H1 (cell line): ENCODE data around the gene SPPL2B. TPM values are rescaled to one million over a fixed set of nuclear protein-coding genes. Genes with fewer than 3 reads are reported as not detected.

Source experiments
- CTCF ChIA-PET: fragments of 300-600 bp; sonication (Branson Sonifier 250); formaldehyde crosslinking; loops from one replicate; lab custom pipeline; 2021; ENCODE audit not compliant: partially characterized antibody; lab: Charles Lee
- POLR2A ChIA-PET: fragments of 300-600 bp; sonication (Branson Sonifier 250); formaldehyde crosslinking; loops from one replicate; lab custom pipeline; 2021; ENCODE audit warnings: inconsistent platforms; ENCODE audit not compliant: partially characterized antibody; lab: Charles Lee
- DNase-seq, 2 experiments: peaks; one replicate each; pipeline versions ENCODE4 v3.0.0 to v3.0.0-alpha.2; 2010 to 2022; ENCODE audit warnings: low spot score in 2 of 2, low read depth in 1 of 2, mixed read lengths in 1 of 2
- FAIRE-seq: peaks from 2 replicates; lab custom pipeline; 2011; peaks lifted over from hg19 to GRCh38; lab: Jason Lieb, UNC
- H2AFZ ChIP-seq: 2 replicates; pipeline ENCODE4 v1.8.1; 2012; ENCODE audit warnings: low read length, inconsistent platforms
- H2AK5ac ChIP-seq: 2 replicates; pipeline ENCODE4 v1.6.1; 2013; ENCODE audit warnings: low read depth, low read length
- H2BK120ac ChIP-seq: replicated peaks from 2 replicates; pipeline ENCODE3; 2013; ENCODE audit warnings: low read depth, low read length, inconsistent platforms
- H2BK12ac ChIP-seq: 2 replicates; pipeline ENCODE4 v1.6.1; 2013; ENCODE audit warnings: low read depth, low read length
- H2BK15ac ChIP-seq: 2 replicates; pipeline ENCODE4 v1.6.1; 2013; ENCODE audit warnings: low read length
- H2BK20ac ChIP-seq: 2 replicates; pipeline ENCODE4 v1.6.1; 2013; ENCODE audit warnings: low read length
- H2BK5ac ChIP-seq: 2 replicates; pipeline ENCODE4 v1.6.1; 2013; ENCODE audit warnings: low read depth, low read length
- H3K14ac ChIP-seq: 2 replicates; pipeline ENCODE4 v1.6.1; 2013; ENCODE audit warnings: inconsistent platforms; ENCODE audit not compliant: insufficient read length
- H3K18ac ChIP-seq: 2 replicates; pipeline ENCODE4 v1.6.1; 2013; ENCODE audit warnings: low read length; ENCODE audit errors: extremely low read depth
- H3K23ac ChIP-seq: 2 replicates; pipeline ENCODE4 v1.6.1; 2013; ENCODE audit warnings: inconsistent platforms; ENCODE audit not compliant: insufficient read length
- H3K23me2 ChIP-seq: 2 replicates; pipeline ENCODE4 v1.6.1; 2013; ENCODE audit warnings: low read depth, low read length
- H3K27ac ChIP-seq: 2 replicates; pipeline ENCODE4 v1.6.1; 2011; ENCODE audit warnings: low read depth, low read length, inconsistent platforms
- H3K27me3 ChIP-seq, 4 experiments: replicated peaks in 1 of 4; 1 replicate in 1 of 4; 2 replicates in 3 of 4; pipeline versions ENCODE4 v1.6.1 to v1.8.1; 2011 to 2013; ENCODE audit warnings: low read length in 3 of 4, mild to moderate bottlenecking in 3 of 4, inconsistent platforms in 2 of 4, mixed read lengths in 2 of 4, moderate library complexity in 1 of 4; ENCODE audit not compliant: control insufficient read depth in 3 of 4, insufficient read depth in 3 of 4; ENCODE audit errors: extremely low read depth in 1 of 4
- H3K36me3 ChIP-seq, 4 experiments: 2 replicates each; pipeline versions ENCODE4 v1.6.1 to v1.8.1; 2011 to 2013; ENCODE audit warnings: mild to moderate bottlenecking in 4 of 4, low read length in 3 of 4, moderate library complexity in 2 of 4, control low read depth in 1 of 4, inconsistent platforms in 1 of 4; ENCODE audit not compliant: insufficient read depth in 4 of 4, control insufficient read depth in 2 of 4
- H3K4ac ChIP-seq: replicated peaks from 2 replicates; pipeline ENCODE3; 2013; ENCODE audit warnings: low read length, low read depth, mixed read lengths, inconsistent platforms; ENCODE audit not compliant: insufficient read length
- H3K4me1 ChIP-seq, 4 experiments: replicated peaks in 1 of 4; 1 replicate in 1 of 4; 2 replicates in 3 of 4; pipeline versions ENCODE4 v1.6.1 to v1.8.1; 2011 to 2013; ENCODE audit warnings: low read length in 3 of 4, inconsistent platforms in 2 of 4, mixed read lengths in 1 of 4; ENCODE audit not compliant: insufficient read depth in 4 of 4, control insufficient read depth in 3 of 4
- H3K4me2 ChIP-seq, 2 experiments: 2 replicates each; pipeline versions ENCODE4 v1.6.1 to v1.8.1; 2011 to 2013; ENCODE audit warnings: low read depth in 2 of 2, low read length in 2 of 2, control low read depth in 1 of 2, inconsistent platforms in 1 of 2, mild to moderate bottlenecking in 1 of 2; ENCODE audit not compliant: insufficient read depth in 1 of 2
- H3K4me3 ChIP-seq, 4 experiments: fragments of 200-600, 300-600 bp in 1 of 4; sonication (generic), shearing (Covaris generic), sonication (Bioruptor Twin) in 1 of 4; 2 replicates each; pipeline versions ENCODE4 v1.5.1 to v1.8.1; 2011 to 2016; ENCODE audit warnings: low read length in 4 of 4, low read depth in 3 of 4, control low read depth in 2 of 4, inconsistent platforms in 2 of 4, mild to moderate bottlenecking in 2 of 4, mixed read lengths in 1 of 4, moderate library complexity in 1 of 4; ENCODE audit not compliant: insufficient read depth in 2 of 4; ENCODE audit errors: extremely low read depth in 1 of 4
- H3K56ac ChIP-seq: replicated peaks from 2 replicates; pipeline ENCODE3; 2013; ENCODE audit warnings: low read depth, mild to moderate bottlenecking, mixed read lengths, low read length, inconsistent platforms; ENCODE audit not compliant: insufficient read length
- H3K79me1 ChIP-seq: 2 replicates; pipeline ENCODE4 v1.6.1; 2013; ENCODE audit warnings: low read depth, low read length, control low read depth
- H3K79me2 ChIP-seq, 2 experiments: 2 replicates each; pipeline versions ENCODE4 v1.6.1 to v1.8.1; 2012 to 2013; ENCODE audit warnings: low read length in 2 of 2, mild to moderate bottlenecking in 2 of 2, inconsistent platforms in 1 of 2; ENCODE audit not compliant: insufficient read depth in 2 of 2, control insufficient read depth in 1 of 2
- H3K9ac ChIP-seq, 4 experiments: replicated peaks in 1 of 4; 1 replicate in 1 of 4; 2 replicates in 3 of 4; pipeline versions ENCODE4 v1.6.1 to v1.8.1; 2011 to 2013; ENCODE audit warnings: low read depth in 3 of 4, low read length in 3 of 4, control low read depth in 2 of 4, mild to moderate bottlenecking in 2 of 4, moderate library complexity in 2 of 4, inconsistent platforms in 1 of 4; ENCODE audit errors: extremely low read depth in 1 of 4
- H3K9me3 ChIP-seq, 2 experiments: 2 replicates each; pipeline versions ENCODE4 v1.6.1 to v1.8.1; 2012 to 2013; ENCODE audit warnings: mild to moderate bottlenecking in 2 of 2, moderate library complexity in 2 of 2, control low read depth in 1 of 2, inconsistent platforms in 1 of 2, low read depth in 1 of 2, low read length in 1 of 2, mixed read lengths in 1 of 2; ENCODE audit not compliant: insufficient read depth in 2 of 2
- H4K20me1 ChIP-seq, 2 experiments: replicated peaks in 1 of 2; 2 replicates each; pipeline versions ENCODE3 to v1.8.1; 2011 to 2013; ENCODE audit warnings: inconsistent platforms in 2 of 2, low read length in 2 of 2, mild to moderate bottlenecking in 1 of 2; ENCODE audit not compliant: insufficient read depth in 2 of 2, control insufficient read depth in 1 of 2
- H4K5ac ChIP-seq: 2 replicates; pipeline ENCODE4 v1.6.1; 2013; ENCODE audit warnings: low read length, low read depth, mixed read lengths, inconsistent platforms; ENCODE audit not compliant: insufficient read length
- H4K8ac ChIP-seq: 2 replicates; pipeline ENCODE4 v1.8.0; 2013; ENCODE audit warnings: mild to moderate bottlenecking, moderate library complexity, low read length, inconsistent platforms; ENCODE audit not compliant: insufficient read depth; ENCODE audit errors: extremely low read depth
- H4K91ac ChIP-seq: replicated peaks from 2 replicates; pipeline ENCODE3; 2013; ENCODE audit warnings: low read length, mixed read lengths, inconsistent platforms; ENCODE audit not compliant: insufficient read length
- NRF1 ChIP-seq: IDR thresholded peaks from 2 replicates; pipeline ENCODE4 v1.6.1; 2011; ENCODE audit warnings: mild to moderate bottlenecking, low read depth, low read length, improper control_type of control experiment
- POLR2AphosphoS5 ChIP-seq: IDR thresholded peaks from 2 replicates; pipeline ENCODE4 v1.6.1; 2011; ENCODE audit warnings: low read depth, low read length
- WGBS, 2 experiments: shearing (Covaris generic) in 1 of 2; methylation state at CpG; one replicate each; pipeline versions ENCODE4 v1.1.6 to v1.1.7; 2013 to 2015; ENCODE audit warnings: low lambda C conversion rate in 2 of 2, mixed read lengths in 2 of 2, inconsistent platforms in 1 of 2, low coverage in 1 of 2, missing lambda C conversion rate in 1 of 2; ENCODE audit not compliant: insufficient replicate concordance in 2 of 2, insufficient coverage in 1 of 2, insufficient read length in 1 of 2; ENCODE audit errors: extremely low coverage in 1 of 2, missing lambda C conversion rate in 1 of 2; 5-methylcytosine and 5-hydroxymethylcytosine counted together
- polyA plus RNA-seq, 7 experiments: library from polyadenylated mRNA; depleted of rRNA in 3 of 7; stranded (reverse) in 5 of 7; unstranded in 2 of 7; fragments of >200 nt in 5 of 7; fragments of 200-250 nt in 2 of 7; gene quantifications; 1 replicate in 5 of 7; 2 replicates in 1 of 7; 4 replicates in 1 of 7; pipeline versions ENCODE4 v1.2.1 to v1.2.3, GENCODE V29; 2011 to 2013; ENCODE audit warnings: missing spikeins in 2 of 7, mixed read lengths in 2 of 7
- total RNA-seq: library from RNA; stranded (reverse); fragmentation: NEBNext Ultra II Directional; extraction: Animal tissue kit (Norgen Biotek cat#: 25700); gene quantifications from 2 replicates; pipeline ENCODE4 v1.2.1, GENCODE V29; 2021
- TF ChIP-seq, protein P1 (sequence below): IDR thresholded peaks from 2 replicates; pipeline ENCODE4 v1.6.1; 2011; ENCODE audit warnings: low read length, improper control_type of control experiment

The SPPL2B gene
- total and polyA plus RNA-seq, 2 of the 8 experiments (the other 6 are each of a cell fraction or from before 2014, with no cell fraction given), result 34.8 to 55.7 TPM

- Histone ChIP-seq H4K5ac (no peak overlapping the region), H3K79me1 (no peaks in the 10 kb centered on the region), H2BK20ac (no peak overlapping the region), H2BK15ac (no peak overlapping the region), H2AK5ac (no peak overlapping the region), H3K79me2 (no peaks in the 10 kb centered on the region), H3K9ac (no peak overlapping the region), H3K14ac (no peak overlapping the region), H2BK5ac (no peak overlapping the region), H3K4ac (no peak overlapping the region), H3K23me2 (peaks cover 16% of the 10 kb centered on the region; the same call in 1 of the 2 replicates), H3K23ac (no peak overlapping the region), H2BK120ac (no peak overlapping the region), H2AFZ (no peak overlapping the region), H3K36me3 (peaks cover 0 to 7% (median 2%) of the 10 kb centered on the region in 4 experiments; a peak in 3 of 8 replicates), H3K18ac (no peak overlapping the region), H2BK12ac (no peak overlapping the region), H3K9me3 (no peaks in the 10 kb centered on the region), H4K8ac (no peak overlapping the region), H3K4me1 (no peaks in the 10 kb centered on the region), H4K91ac (no peak overlapping the region), H3K4me2 (no peak overlapping the region), H3K4me3 (no peak overlapping the region), H3K27me3 (no peaks in the 10 kb centered on the region), H3K56ac (no peak overlapping the region), H4K20me1 (peaks cover 0 to 12% of the 10 kb centered on the region in 2 experiments), H3K27ac (no peak overlapping the region)
- 89% methylated on average over 17 of the region's 17 CpGs; no CpG with 5 or more reads in 1 of the 2 experiments for WGBS, 2 experiments
- no peak for DNase-seq
- TF ChIP-seq NRF1, result no peak
- TF ChIP-seq, protein P1, sequence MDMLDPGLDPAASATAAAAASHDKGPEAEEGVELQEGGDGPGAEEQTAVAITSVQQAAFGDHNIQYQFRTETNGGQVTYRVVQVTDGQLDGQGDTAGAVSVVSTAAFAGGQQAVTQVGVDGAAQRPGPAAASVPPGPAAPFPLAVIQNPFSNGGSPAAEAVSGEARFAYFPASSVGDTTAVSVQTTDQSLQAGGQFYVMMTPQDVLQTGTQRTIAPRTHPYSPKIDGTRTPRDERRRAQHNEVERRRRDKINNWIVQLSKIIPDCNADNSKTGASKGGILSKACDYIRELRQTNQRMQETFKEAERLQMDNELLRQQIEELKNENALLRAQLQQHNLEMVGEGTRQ, result no peak
- no peak for TF ChIP-seq POLR2AphosphoS5
- CTCF ChIA-PET, result interaction anchor here (0.6 to 4.3 kb wide), 7 partner anchors 9 to 401 kb away, joined by 3 to 18 read pairs (median 4); no protein-coding TSS in a partner anchor
- POLR2A ChIA-PET, result interaction anchor here (1.1 to 1.9 kb wide), 7 partner anchors 10 to 104 kb away, joined by 3 to 9 read pairs (median 4); no protein-coding TSS in a partner anchor
- FAIRE-seq, result no peak
Observed at GRCh38 chr19:2354670-2355069, 26.2 kb downstream of the SPPL2B start.
